AG09319 (cell line): ENCODE results near the gene CCDC142.

Experiments
- DNase-seq: peaks from one replicate; pipeline ENCODE4 v3.0.0-alpha.2; 2010; ENCODE audit warnings: low read depth; ENCODE audit errors: extremely low read depth
- CTCF ChIP-seq: IDR thresholded peaks from 2 replicates; pipeline ENCODE4 v1.5.1; 2011; ENCODE audit warnings: low read depth, mild to moderate bottlenecking, inconsistent platforms, low read length, moderate library complexity

CCDC142 gene

GRCh38 chr2:74512744-74513604, 30.2 kb upstream of the CCDC142 start:
- DNase-seq: no peak
- TF ChIP-seq CTCF: no peak

GRCh38 chr2:74511104-74511989, 28.5 kb upstream of the CCDC142 start:
- TF ChIP-seq CTCF: no peak
- DNase-seq: no peak

- no peak for DNase-seq
- TF ChIP-seq CTCF: no peak
These were observed 27.5 kb upstream of the CCDC142 start for GRCh38 chr2:74510272-74510671.

- no peak for DNase-seq
- no peak for TF ChIP-seq CTCF
These were observed 25.2 kb upstream of the CCDC142 start for GRCh38 chr2:74507926-74508520.

GRCh38 chr2:74507145-74507925, 24.5 kb upstream of the CCDC142 start, which contains the start of gene PCGF1:
Gene PCGF1 (minus strand): TSS chr2:74507695. CDS start chr2:74507668, 27 bp downstream.
- peak; percentile 97 for DNase-seq
- peak; percentile 44 for TF ChIP-seq CTCF

GRCh38 chr2:74505448-74506246, 22.8 kb upstream of the CCDC142 start:
- DNase-seq: no peak

More at GRCh38 chr2:74505448-74506246, 22.8 kb upstream of the CCDC142 start:
- TF ChIP-seq CTCF: no peak
